22Rv1 (cell line): ENCODE measurements around the gene TMEM63B.

Experiments
- CTCF ChIP-seq: fragments of 450-650 bp; IDR thresholded peaks from 2 replicates; pipeline ENCODE4 v1.5.1; 2017; ENCODE audit warnings: mild to moderate bottlenecking
- ZFX ChIP-seq: fragments of 450-650 bp; IDR thresholded peaks from 2 replicates; pipeline ENCODE4 v1.6.1; 2017; ENCODE audit warnings: antibody characterized with exemption, borderline replicate concordance

- TF ChIP-seq CTCF (no peak), ZFX (no peak)
Observed at GRCh38 chr6:44085219-44085618, 42.1 kb upstream of the TMEM63B start.
